HCT116 (cell line): ENCODE measurements around the gene PRSS57. TPM values are rescaled to one million over a fixed set of nuclear protein-coding genes. Genes with fewer than 3 reads are reported as not detected.

Source experiments
- ATAC-seq: fragments of 200-7000 bp; cut with Tn5 transposase; 2 replicates; pipeline ENCODE4 v1.9.1; 2020; ENCODE audit warnings: mild to moderate bottlenecking, moderate library complexity
- BruUV-seq: library from RNA; stranded (reverse); fragments of 400-500 nt; replicated peaks from 2 replicates; lab custom pipeline; 2021; lab: Mats Ljungman, UMichigan
- CTCF ChIA-PET: fragments of 300-600 bp; sonication (Branson Sonifier 250); formaldehyde crosslinking; loops from one replicate; lab custom pipeline; 2021; ENCODE audit warnings: antibody characterized with exemption; lab: Charles Lee
- POLR2A ChIA-PET: fragments of 300-600, 350-600 bp; sonication (Branson Sonifier 250); formaldehyde crosslinking; loops from one replicate; lab custom pipeline; 2021; ENCODE audit warnings: antibody characterized with exemption; lab: Charles Lee
- RAD21 ChIA-PET, 2 experiments: fragments of 300-600 bp; sonication (Branson Sonifier 250); formaldehyde crosslinking; loops; one replicate each; lab custom pipeline; 2023; ENCODE audit warnings: low total read pairs in 2 of 2; ENCODE audit not compliant: uncharacterized antibody in 2 of 2, unreplicated experiment in 2 of 2, low non-redundant PET in 1 of 2; lab: Charles Lee
- DNase-seq: peaks from one replicate; pipeline ENCODE4 v3.0.0-alpha.2; 2010; ENCODE audit warnings: low read depth, low spot score
- H2AFZ ChIP-seq: fragments of 200-600 bp; shearing (Covaris generic), sonication (generic); 2 replicates; pipeline ENCODE4 v1.6.1; 2017; ENCODE audit warnings: low read depth, mixed run types, mixed read lengths, antibody characterized with exemption, low read length; ENCODE audit not compliant: poor library complexity, severe bottlenecking
- H3K27ac ChIP-seq: 2 replicates; pipeline ENCODE4 v1.5.1; 2012; ENCODE audit warnings: low read depth, low read length
- H3K27me3 ChIP-seq: fragments of 200-600 bp; sonication (generic); 2 replicates; pipeline ENCODE4 v1.6.1; 2016; ENCODE audit warnings: mixed run types, low read length, mixed read lengths; ENCODE audit not compliant: insufficient read depth
- H3K36me3 ChIP-seq, 2 experiments: fragments of 200-500 bp in 1 of 2; fragments of 200-600 bp in 1 of 2; sonication (Bioruptor generic) in 1 of 2; sonication (generic) in 1 of 2; 2 replicates each; pipeline versions ENCODE4 v1.5.1 to v1.6.1; 2014 to 2016; ENCODE audit warnings: low read length in 2 of 2, inconsistent platforms in 1 of 2, mixed read lengths in 1 of 2, mixed run types in 1 of 2; ENCODE audit not compliant: insufficient read depth in 2 of 2, control insufficient read depth in 1 of 2
- H3K4me1 ChIP-seq, 2 experiments: fragments of 200-600 bp in 1 of 2; sonication (generic) in 1 of 2; 2 replicates each; pipeline versions ENCODE4 v1.5.1 to v1.6.1; 2012 to 2017; ENCODE audit warnings: low read length in 2 of 2, inconsistent platforms in 1 of 2, mild to moderate bottlenecking in 1 of 2, mixed read lengths in 1 of 2, mixed run types in 1 of 2, moderate library complexity in 1 of 2; ENCODE audit not compliant: insufficient read depth in 2 of 2, control insufficient read depth in 1 of 2
- H3K4me2 ChIP-seq: fragments of 200-600 bp; sonication (generic); 2 replicates; pipeline ENCODE4 v1.6.1; 2017; ENCODE audit warnings: mixed run types, low read length, mixed read lengths
- H3K4me3 ChIP-seq, 2 experiments: fragments of 200-600 bp in 1 of 2; sonication (generic) in 1 of 2; replicated peaks in 1 of 2; 2 replicates each; pipeline ENCODE4 v1.5.1; 2011 to 2016; ENCODE audit warnings: low read length in 2 of 2, control low read depth in 1 of 2, low read depth in 1 of 2, mild to moderate bottlenecking in 1 of 2, mixed read lengths in 1 of 2, mixed run types in 1 of 2
- H3K79me2 ChIP-seq: fragments of 200-600 bp; sonication (generic); 2 replicates; pipeline ENCODE4 v1.6.1; 2017; ENCODE audit warnings: mild to moderate bottlenecking, mixed run types, low read length, moderate library complexity, mixed read lengths; ENCODE audit not compliant: insufficient read depth
- H3K9ac ChIP-seq: fragments of 200-600 bp; sonication (generic); 2 replicates; pipeline ENCODE4 v1.6.1; 2016; ENCODE audit warnings: low read length, mixed read lengths
- H3K9me2 ChIP-seq: fragments of 200-600 bp; sonication (generic), shearing (Covaris generic); 2 replicates; pipeline ENCODE4 v1.6.1; 2017; ENCODE audit warnings: mixed run types, mild to moderate bottlenecking, moderate library complexity; ENCODE audit not compliant: insufficient read depth
- H3K9me3 ChIP-seq, 2 experiments: fragments of 200-500 bp in 1 of 2; fragments of 200-600 bp in 1 of 2; sonication (Bioruptor generic) in 1 of 2; sonication (generic) in 1 of 2; 2 replicates each; pipeline ENCODE4 v1.6.1; 2014 to 2017; ENCODE audit warnings: low read length in 2 of 2, mixed read lengths in 2 of 2, inconsistent platforms in 1 of 2, low read depth in 1 of 2, mild to moderate bottlenecking in 1 of 2, mixed run types in 1 of 2, moderate library complexity in 1 of 2; ENCODE audit not compliant: control insufficient read depth in 1 of 2, insufficient read depth in 1 of 2
- H4K20me1 ChIP-seq: fragments of 200-600 bp; sonication (generic), shearing (Covaris generic); 2 replicates; pipeline ENCODE4 v1.6.1; 2017; ENCODE audit warnings: mixed run types, mild to moderate bottlenecking, moderate library complexity; ENCODE audit not compliant: insufficient read depth
- CBX3 ChIP-seq: IDR thresholded peaks from 2 replicates; pipeline ENCODE4 v1.6.1; 2012; ENCODE audit warnings: low read depth
- CEBPB ChIP-seq: IDR thresholded peaks from 2 replicates; pipeline ENCODE4 v1.6.1; 2012; ENCODE audit warnings: low read depth
- EGR1 ChIP-seq: IDR thresholded peaks from 2 replicates; pipeline ENCODE4 v1.6.1; 2012; ENCODE audit warnings: low read depth
- ELF1 ChIP-seq: IDR thresholded peaks from 2 replicates; pipeline ENCODE4 v1.6.1; 2012; ENCODE audit warnings: low read depth, borderline replicate concordance
- EZH2 ChIP-seq: fragments of 200-600 bp; sonication (generic); IDR thresholded peaks from 2 replicates; pipeline ENCODE4 v1.6.1; 2017; ENCODE audit warnings: antibody characterized with exemption, mixed run types
- EZH2phosphoT487 ChIP-seq: fragments of 200-600 bp; IDR thresholded peaks from 2 replicates; pipeline ENCODE4 v1.6.1; 2018; ENCODE audit warnings: antibody characterized with exemption, borderline replicate concordance
- JUND ChIP-seq: IDR thresholded peaks from 2 replicates; pipeline ENCODE4 v1.6.1; 2012
- POLR2A ChIP-seq: IDR thresholded peaks from 2 replicates; pipeline ENCODE4 v1.7.0; 2011; ENCODE audit warnings: borderline replicate concordance; ENCODE audit not compliant: insufficient read depth, insufficient read length; ENCODE audit errors: extremely low read depth
- RAD21 ChIP-seq: IDR thresholded peaks from 2 replicates; pipeline ENCODE4 v1.6.1; 2012; ENCODE audit warnings: low read depth, mild to moderate bottlenecking
- SIN3A ChIP-seq: IDR thresholded peaks from 2 replicates; pipeline ENCODE4 v1.6.1; 2012; ENCODE audit warnings: low read depth
- SRF ChIP-seq: IDR thresholded peaks from 2 replicates; pipeline ENCODE4 v1.6.1; 2012; ENCODE audit warnings: low read depth
- TCF7L2 ChIP-seq: IDR thresholded peaks from 2 replicates; pipeline ENCODE4 v1.7.0; 2011; ENCODE audit warnings: borderline replicate concordance, inconsistent platforms; ENCODE audit not compliant: insufficient read depth, insufficient read length; ENCODE audit errors: extremely low read depth
- ZNF274 ChIP-seq: fragments of 200-500 bp; sonication (Bioruptor generic); IDR thresholded peaks from 2 replicates; pipeline ENCODE4 v1.6.1; 2014; ENCODE audit warnings: mild to moderate bottlenecking, low read depth, low read length, inconsistent platforms
- intact Hi-C: fragments of 100-400 bp; cut with micrococcal nuclease; formaldehyde crosslinking; loops from 2 replicates; pipeline ENCODE4 v1.10.0; 2022
- total RNA-seq: library from RNA; stranded (reverse); gene quantifications from one replicate; pipeline ENCODE4 v1.2.1, GENCODE V29; 2021; ENCODE audit not compliant: unreplicated experiment
- TF ChIP-seq, protein P1 (sequence below), 3 experiments: fragments of 200-600 bp in 1 of 3; sonication (generic) in 1 of 3; IDR thresholded peaks in 2 of 3; conservative IDR thresholded peaks in 1 of 3; 2 replicates each; pipeline ENCODE4 v1.5.1; 2012 to 2017; ENCODE audit warnings: low read depth in 2 of 3, low read length in 2 of 3, antibody characterized with exemption in 1 of 3, borderline replicate concordance in 1 of 3, control low read depth in 1 of 3, mild to moderate bottlenecking in 1 of 3, mixed read lengths in 1 of 3, mixed run types in 1 of 3, moderate library complexity in 1 of 3; ENCODE audit not compliant: insufficient read depth in 1 of 3
- TF ChIP-seq, protein P2 (sequence below): IDR thresholded peaks from 2 replicates; pipeline ENCODE4 v1.6.1; 2012; ENCODE audit warnings: low read depth
- TF ChIP-seq, protein P3 (sequence below): IDR thresholded peaks from 2 replicates; pipeline ENCODE4 v1.6.1; 2012
- TF ChIP-seq, protein P4 (sequence below): IDR thresholded peaks from 2 replicates; pipeline ENCODE4 v1.6.1; 2011; ENCODE audit warnings: mild to moderate bottlenecking, low read length, moderate library complexity; ENCODE audit not compliant: insufficient replicate concordance; ENCODE audit errors: extremely low read depth
- TF ChIP-seq, protein P5 (sequence below): IDR thresholded peaks from 2 replicates; pipeline ENCODE4 v1.6.1; 2012

Gene PRSS57
- total RNA-seq, 1 experiment from 2014 or later, result not detected

DNA sequence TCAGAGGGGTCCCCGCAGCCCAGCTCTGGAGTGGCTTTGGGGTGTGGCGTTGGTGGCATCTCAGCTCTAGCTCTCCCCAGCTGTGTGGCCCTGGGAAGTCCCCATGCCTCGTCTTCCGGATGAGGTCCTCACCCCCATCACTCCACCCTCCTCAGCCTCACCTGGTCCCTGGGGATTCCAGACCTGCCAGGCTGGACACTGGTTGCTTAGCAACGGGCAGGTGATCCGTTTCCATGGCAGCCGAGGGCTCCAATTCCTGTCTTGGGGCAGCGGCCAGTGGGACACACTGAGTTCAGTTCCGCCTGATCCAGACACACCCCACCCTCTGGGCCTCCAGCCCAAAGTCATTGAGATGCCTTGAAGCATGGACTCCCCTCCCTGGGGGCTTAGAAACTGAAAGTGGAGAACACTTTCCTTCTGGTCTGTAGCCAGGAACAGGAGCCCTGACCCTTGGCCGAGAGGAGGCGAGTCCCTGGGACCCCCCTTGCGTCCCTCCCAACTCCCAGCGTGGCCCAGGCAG lies 48.0 kb upstream of the PRSS57 start (continued):
- TF ChIP-seq, protein P1, sequence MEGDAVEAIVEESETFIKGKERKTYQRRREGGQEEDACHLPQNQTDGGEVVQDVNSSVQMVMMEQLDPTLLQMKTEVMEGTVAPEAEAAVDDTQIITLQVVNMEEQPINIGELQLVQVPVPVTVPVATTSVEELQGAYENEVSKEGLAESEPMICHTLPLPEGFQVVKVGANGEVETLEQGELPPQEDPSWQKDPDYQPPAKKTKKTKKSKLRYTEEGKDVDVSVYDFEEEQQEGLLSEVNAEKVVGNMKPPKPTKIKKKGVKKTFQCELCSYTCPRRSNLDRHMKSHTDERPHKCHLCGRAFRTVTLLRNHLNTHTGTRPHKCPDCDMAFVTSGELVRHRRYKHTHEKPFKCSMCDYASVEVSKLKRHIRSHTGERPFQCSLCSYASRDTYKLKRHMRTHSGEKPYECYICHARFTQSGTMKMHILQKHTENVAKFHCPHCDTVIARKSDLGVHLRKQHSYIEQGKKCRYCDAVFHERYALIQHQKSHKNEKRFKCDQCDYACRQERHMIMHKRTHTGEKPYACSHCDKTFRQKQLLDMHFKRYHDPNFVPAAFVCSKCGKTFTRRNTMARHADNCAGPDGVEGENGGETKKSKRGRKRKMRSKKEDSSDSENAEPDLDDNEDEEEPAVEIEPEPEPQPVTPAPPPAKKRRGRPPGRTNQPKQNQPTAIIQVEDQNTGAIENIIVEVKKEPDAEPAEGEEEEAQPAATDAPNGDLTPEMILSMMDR (IDR thresholded peaks at IDR 0.05 in 2 of 3, conservative IDR thresholded peaks at IDR 0.05 in 1 of 3; ENCODE audit: borderline replicate concordance in 1 of 3, insufficient read depth in 1 of 3, low read depth in 2 of 3, low read length in 2 of 3), result no peak
- no peak for TF ChIP-seq RAD21

DNA sequence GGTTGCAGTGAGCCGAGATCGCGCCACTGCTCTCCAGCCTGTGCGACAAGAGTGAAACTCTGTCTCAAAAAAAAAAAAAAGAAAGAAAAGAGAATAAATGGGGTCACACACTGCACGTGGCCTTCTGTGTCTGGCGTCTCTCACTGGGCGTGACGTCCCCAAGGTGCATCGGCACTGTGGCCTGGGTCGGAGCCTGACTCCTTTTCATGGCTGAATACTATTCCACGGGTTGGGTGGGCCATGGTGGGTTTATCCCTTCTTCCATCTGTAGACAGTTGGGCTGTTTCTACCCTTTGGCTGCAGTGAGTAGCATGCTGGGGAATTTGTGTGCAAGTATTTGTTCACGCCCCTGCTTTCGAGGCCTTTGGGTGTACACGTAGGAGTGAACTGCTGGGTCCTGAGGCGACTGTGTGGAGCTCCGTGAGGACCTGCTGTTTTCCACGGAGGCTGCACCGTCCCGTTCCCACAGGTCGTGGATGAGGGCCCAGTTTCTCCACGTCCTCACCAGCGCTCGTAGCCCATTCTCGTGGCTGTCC lies 47.4 kb upstream of the PRSS57 start:
- ChIA-PET POLR2A (no interaction called here), CTCF (interaction anchor here (1.2 kb wide), 1 partner anchor 79 kb away, joined by 3 read pairs; the partner anchor contains the start of gene RNF126)
- no TSS peak for BruUV-seq

More for the DNA sequence above, 47.4 kb upstream of the PRSS57 start:
- Histone ChIP-seq H4K20me1 (no peaks in the 10 kb centered on the region), H3K9me2 (no peaks in the 10 kb centered on the region), H3K4me3 (no peak overlapping the region), H3K9me3 (peaks cover 0 to 7% of the 10 kb centered on the region in 2 experiments; a peak in 2 of 4 replicates), H3K4me1 (no peaks in the 10 kb centered on the region), H3K9ac (no peak overlapping the region), H3K36me3 (no peaks in the 10 kb centered on the region), H3K27ac (no peak overlapping the region), H3K79me2 (no peaks in the 10 kb centered on the region), H3K27me3 (no peaks in the 10 kb centered on the region), H3K4me2 (no peak overlapping the region), H2AFZ (no peak overlapping the region)
- RAD21 ChIA-PET, result no interaction called here
- ATAC-seq (no peak), DNase-seq (no peak)
- TF ChIP-seq, protein P2, sequence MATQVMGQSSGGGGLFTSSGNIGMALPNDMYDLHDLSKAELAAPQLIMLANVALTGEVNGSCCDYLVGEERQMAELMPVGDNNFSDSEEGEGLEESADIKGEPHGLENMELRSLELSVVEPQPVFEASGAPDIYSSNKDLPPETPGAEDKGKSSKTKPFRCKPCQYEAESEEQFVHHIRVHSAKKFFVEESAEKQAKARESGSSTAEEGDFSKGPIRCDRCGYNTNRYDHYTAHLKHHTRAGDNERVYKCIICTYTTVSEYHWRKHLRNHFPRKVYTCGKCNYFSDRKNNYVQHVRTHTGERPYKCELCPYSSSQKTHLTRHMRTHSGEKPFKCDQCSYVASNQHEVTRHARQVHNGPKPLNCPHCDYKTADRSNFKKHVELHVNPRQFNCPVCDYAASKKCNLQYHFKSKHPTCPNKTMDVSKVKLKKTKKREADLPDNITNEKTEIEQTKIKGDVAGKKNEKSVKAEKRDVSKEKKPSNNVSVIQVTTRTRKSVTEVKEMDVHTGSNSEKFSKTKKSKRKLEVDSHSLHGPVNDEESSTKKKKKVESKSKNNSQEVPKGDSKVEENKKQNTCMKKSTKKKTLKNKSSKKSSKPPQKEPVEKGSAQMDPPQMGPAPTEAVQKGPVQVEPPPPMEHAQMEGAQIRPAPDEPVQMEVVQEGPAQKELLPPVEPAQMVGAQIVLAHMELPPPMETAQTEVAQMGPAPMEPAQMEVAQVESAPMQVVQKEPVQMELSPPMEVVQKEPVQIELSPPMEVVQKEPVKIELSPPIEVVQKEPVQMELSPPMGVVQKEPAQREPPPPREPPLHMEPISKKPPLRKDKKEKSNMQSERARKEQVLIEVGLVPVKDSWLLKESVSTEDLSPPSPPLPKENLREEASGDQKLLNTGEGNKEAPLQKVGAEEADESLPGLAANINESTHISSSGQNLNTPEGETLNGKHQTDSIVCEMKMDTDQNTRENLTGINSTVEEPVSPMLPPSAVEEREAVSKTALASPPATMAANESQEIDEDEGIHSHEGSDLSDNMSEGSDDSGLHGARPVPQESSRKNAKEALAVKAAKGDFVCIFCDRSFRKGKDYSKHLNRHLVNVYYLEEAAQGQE, result no peak
- TF ChIP-seq ELF1, result no peak
- TF ChIP-seq RAD21, result no peak
- TF ChIP-seq POLR2A, result no peak
- TF ChIP-seq TCF7L2, result no peak
- TF ChIP-seq, protein P3, sequence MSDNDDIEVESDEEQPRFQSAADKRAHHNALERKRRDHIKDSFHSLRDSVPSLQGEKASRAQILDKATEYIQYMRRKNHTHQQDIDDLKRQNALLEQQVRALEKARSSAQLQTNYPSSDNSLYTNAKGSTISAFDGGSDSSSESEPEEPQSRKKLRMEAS, result no peak
- TF ChIP-seq ZNF274, result no peak
- TF ChIP-seq EZH2phosphoT487, result no peak
- no peak for TF ChIP-seq EZH2
- no peak for TF ChIP-seq CBX3
- TF ChIP-seq SIN3A, result no peak
- TF ChIP-seq, protein P4, sequence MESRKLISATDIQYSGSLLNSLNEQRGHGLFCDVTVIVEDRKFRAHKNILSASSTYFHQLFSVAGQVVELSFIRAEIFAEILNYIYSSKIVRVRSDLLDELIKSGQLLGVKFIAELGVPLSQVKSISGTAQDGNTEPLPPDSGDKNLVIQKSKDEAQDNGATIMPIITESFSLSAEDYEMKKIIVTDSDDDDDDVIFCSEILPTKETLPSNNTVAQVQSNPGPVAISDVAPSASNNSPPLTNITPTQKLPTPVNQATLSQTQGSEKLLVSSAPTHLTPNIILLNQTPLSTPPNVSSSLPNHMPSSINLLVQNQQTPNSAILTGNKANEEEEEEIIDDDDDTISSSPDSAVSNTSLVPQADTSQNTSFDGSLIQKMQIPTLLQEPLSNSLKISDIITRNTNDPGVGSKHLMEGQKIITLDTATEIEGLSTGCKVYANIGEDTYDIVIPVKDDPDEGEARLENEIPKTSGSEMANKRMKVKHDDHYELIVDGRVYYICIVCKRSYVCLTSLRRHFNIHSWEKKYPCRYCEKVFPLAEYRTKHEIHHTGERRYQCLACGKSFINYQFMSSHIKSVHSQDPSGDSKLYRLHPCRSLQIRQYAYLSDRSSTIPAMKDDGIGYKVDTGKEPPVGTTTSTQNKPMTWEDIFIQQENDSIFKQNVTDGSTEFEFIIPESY, result no peak
- TF ChIP-seq EGR1, result no peak
- TF ChIP-seq, protein P5, sequence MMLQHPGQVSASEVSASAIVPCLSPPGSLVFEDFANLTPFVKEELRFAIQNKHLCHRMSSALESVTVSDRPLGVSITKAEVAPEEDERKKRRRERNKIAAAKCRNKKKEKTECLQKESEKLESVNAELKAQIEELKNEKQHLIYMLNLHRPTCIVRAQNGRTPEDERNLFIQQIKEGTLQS, result no peak
- no peak for TF ChIP-seq CEBPB
- no peak for TF ChIP-seq SRF
- no peak for TF ChIP-seq JUND
- intact Hi-C loops, result no loop called here
